ENCODE measurements around the gene B9D2.
"Not testable (repeated sequence)": the region's sequence is repeated elsewhere in the genome, so short reads cannot be mapped to it uniquely, and the experiment has no call there.

Gene B9D2

DNA sequence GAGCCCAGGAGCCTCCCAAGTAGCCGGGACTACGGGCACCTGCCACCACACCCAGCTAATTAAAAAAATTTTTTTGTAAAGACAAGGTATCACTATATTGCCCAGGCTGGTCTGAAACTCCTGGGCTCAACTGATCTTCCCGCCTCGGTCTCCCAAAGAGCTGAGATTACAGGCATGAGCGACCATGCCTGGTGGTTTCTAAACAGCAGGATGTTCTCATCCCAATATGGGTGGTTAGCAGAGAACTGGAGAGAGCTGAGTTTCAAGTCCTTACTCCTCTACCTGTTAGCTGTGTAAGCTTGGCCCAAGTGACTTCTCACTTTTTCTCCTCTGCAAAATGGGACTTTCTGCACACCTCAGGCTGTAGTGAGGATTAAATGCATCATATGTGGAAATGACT lies 20.4 kb upstream of the B9D2 start:
- Histone ChIP-seq H3K36me3 (replicated peaks) (peaks cover 7% of the 10 kb centered on the region), H3K4me3 (ENCODE audit: low read depth, low read length) (no peak overlapping the region), H3K27ac (no peak overlapping the region), H3K27me3 (replicated peaks) (no peaks in the 10 kb centered on the region)
- in situ Hi-C loops (cut with HindIII; ENCODE audit: low pct_ligation_motif_present, low sequenced_read_pairs) = no loop called here
- TF ChIP-seq, protein P1, sequence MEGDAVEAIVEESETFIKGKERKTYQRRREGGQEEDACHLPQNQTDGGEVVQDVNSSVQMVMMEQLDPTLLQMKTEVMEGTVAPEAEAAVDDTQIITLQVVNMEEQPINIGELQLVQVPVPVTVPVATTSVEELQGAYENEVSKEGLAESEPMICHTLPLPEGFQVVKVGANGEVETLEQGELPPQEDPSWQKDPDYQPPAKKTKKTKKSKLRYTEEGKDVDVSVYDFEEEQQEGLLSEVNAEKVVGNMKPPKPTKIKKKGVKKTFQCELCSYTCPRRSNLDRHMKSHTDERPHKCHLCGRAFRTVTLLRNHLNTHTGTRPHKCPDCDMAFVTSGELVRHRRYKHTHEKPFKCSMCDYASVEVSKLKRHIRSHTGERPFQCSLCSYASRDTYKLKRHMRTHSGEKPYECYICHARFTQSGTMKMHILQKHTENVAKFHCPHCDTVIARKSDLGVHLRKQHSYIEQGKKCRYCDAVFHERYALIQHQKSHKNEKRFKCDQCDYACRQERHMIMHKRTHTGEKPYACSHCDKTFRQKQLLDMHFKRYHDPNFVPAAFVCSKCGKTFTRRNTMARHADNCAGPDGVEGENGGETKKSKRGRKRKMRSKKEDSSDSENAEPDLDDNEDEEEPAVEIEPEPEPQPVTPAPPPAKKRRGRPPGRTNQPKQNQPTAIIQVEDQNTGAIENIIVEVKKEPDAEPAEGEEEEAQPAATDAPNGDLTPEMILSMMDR (IDR thresholded peaks at IDR 0.05; ENCODE audit: low read depth, low read length, missing control alignments) = no peak
- no peak for DNase-seq

DNA sequence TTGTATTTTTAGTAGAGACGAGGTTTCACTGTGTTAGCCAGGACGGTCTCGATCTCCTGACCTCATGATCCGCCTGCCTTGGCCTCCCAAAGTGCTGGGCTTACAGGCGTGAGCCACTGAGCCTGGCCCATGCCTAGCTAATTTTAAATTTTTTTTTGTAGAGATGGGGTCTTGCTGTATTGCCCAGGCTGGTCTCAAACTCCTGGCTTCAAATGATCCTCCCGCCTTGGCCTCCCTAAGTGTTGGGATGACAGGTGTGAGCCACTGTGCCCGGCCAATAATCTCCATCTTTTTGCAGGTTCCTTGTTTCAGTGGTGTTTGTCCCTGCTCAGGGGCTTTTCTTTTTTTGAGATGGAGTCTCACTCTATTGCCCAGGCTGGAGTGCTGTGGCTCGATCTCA lies 17.6 kb upstream of the B9D2 start:
- H3K4me3 ChIP-seq (ENCODE audit: low read depth, low read length); H3K27me3 ChIP-seq (replicated peaks); H3K36me3 ChIP-seq (replicated peaks); DNase-seq; H3K27ac ChIP-seq; in situ Hi-C loops (cut with HindIII; ENCODE audit: low pct_ligation_motif_present, low sequenced_read_pairs): not testable (repeated sequence)

DNA sequence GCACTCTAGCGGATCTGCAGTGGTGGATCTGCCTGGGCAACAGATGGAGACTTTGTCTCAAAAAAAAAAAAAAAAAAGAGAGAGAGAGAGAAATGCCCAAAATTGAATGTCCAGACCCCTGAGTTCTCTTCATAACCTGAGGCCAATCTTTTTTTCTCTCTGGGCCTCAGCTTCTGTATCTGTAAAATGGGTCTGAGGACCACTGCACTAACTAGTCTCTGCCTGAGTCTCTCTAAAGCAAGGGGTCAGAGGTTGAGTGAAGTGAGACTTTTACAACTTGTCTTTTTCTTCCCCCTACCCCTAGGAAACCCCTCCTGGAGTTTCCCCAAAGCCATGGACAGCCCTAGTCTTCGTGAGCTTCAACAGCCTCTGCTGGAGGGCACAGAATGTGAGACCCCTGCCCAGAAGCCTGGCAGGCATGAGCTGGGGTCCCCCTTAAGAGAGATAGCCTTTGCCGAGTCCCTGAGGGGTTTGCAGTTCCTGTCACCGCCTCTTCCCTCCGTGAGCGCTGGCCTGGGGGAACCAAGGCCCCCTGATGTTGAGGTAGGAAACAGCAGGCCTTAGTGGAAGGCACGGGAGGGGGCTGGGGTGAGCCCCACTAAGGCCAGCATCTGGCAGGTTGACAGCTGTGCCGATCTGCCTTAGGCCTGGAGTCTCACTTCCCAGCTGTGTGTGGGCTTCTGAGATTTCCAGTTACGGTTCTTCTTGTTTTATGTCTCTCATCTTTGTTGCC lies 14.2 kb upstream of the B9D2 start:
- no peak overlapping the region for H3K4me3 ChIP-seq (ENCODE audit: low read depth, low read length)
- no peaks in the 10 kb centered on the region for H3K27me3 ChIP-seq (replicated peaks)
- no peaks in the 10 kb centered on the region for H3K36me3 ChIP-seq (replicated peaks)
- DNase-seq = no peak
- no peak overlapping the region for H3K27ac ChIP-seq
- in situ Hi-C loops (cut with HindIII; ENCODE audit: low pct_ligation_motif_present, low sequenced_read_pairs) = no loop called here
- TF ChIP-seq, protein P1 (IDR thresholded peaks at IDR 0.05; ENCODE audit: low read depth, low read length, missing control alignments) = peak; percentile 54

DNA sequence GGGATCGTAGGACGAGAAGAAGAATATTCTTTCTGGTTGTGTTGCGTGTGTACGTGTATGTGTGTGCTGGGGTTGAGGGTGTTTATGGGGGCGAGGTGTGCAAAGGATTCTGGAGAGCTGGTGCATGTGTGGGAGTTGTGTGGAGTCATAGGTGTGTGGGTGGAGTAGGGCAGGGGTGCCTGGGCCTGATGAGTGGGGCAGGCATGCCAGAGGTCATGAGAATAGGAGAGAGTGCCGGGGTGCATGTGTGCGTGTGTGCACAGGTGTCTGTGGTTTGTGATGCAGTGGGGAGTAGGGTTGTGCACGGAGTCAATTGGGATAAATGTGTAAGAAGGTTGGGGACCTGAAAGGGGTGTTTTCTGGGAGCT lies 13.0 kb upstream of the B9D2 start:
- no peaks in the 10 kb centered on the region for H3K27me3 ChIP-seq (replicated peaks)
- TF ChIP-seq, protein P1 (IDR thresholded peaks at IDR 0.05; ENCODE audit: low read depth, low read length, missing control alignments) = no peak
- H3K27ac ChIP-seq = no peak overlapping the region
- DNase-seq = no peak
- in situ Hi-C loops (cut with HindIII; ENCODE audit: low pct_ligation_motif_present, low sequenced_read_pairs) = no loop called here
- H3K36me3 ChIP-seq (replicated peaks) = no peaks in the 10 kb centered on the region
- H3K4me3 ChIP-seq (ENCODE audit: low read depth, low read length) = peak overlapping the region; percentile 65

DNA sequence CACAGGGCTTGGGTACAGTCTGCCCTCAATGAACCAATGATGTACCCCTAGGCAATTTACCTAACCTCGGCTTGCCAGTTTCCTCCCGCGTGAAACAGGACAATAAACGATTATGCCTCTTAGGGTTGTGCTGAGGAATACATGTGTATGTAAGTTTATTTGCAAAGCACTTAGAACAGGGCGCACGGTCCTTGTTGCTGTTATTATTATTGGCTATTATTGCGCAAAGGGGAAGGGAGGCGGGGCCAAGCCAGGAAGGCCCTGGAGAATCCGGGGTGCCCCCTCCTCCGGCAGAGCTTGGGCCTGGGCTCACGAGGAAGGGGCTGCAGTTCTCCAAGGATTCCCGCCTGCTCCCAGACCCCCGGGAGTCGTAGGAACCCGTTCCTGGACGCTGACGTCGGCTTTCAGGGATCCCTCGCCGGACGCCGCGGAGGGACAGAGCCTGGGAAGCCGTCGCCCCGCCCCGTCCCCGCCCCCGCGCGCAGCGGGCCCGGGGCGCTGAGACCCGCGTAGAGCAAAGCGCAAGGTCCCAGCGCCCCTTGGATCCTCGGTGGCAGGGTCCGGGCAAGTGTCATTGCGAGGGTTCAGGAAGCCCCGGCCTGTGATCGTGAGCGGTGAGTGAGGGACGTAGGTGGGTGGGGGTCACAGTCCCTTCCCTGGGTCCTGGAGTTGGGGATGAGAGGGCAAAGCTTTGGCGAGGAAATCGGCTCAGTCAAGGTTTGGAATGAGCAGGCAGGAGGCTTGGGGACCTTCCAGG lies 12.5 kb upstream of the B9D2 start, which contains the start of gene TMEM91:
TMEM91 (plus strand) TSS at position 293 of the 757 bp plus-strand sequence. CDS start 1,777 bp downstream, outside the sequence.
- Histone ChIP-seq H3K36me3 (replicated peaks) (no peaks in the 10 kb centered on the region), H3K27ac (no peak within 1 kb of the TSS), H3K27me3 (replicated peaks) (no peaks in the 10 kb centered on the region), H3K4me3 (ENCODE audit: low read depth, low read length) (peak within 1 kb of the TSS; percentile 65)
- in situ Hi-C loops (cut with HindIII; ENCODE audit: low pct_ligation_motif_present, low sequenced_read_pairs) = no loop called here
- TF ChIP-seq, protein P1 (IDR thresholded peaks at IDR 0.05; ENCODE audit: low read depth, low read length, missing control alignments) = no peak
- DNase-seq = peak; percentile 25

DNA sequence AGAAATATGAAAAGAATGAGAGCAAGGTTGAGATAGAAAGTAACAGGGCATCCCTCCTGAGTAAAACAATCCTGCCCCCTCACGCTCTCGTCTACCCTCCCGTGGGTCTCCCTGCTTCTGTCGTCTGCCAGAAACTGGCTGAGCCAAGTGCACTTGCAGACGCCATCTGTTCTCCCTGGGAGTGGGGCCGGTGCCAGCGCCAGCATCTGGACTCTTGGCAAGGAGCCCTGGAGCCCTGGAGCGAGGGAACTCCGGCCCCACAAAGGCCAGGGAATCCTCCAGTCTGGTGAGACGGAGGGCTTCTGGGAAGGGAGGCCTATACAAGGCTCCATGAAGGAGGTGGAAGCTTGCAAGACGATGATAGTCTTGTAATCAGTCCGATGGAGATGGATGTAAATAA lies 10.0 kb upstream of the B9D2 start:
- no peak overlapping the region for H3K4me3 ChIP-seq (ENCODE audit: low read depth, low read length)
- peak; percentile 68 for DNase-seq
- TF ChIP-seq, protein P1 (IDR thresholded peaks at IDR 0.05; ENCODE audit: low read depth, low read length, missing control alignments) = no peak
- no peaks in the 10 kb centered on the region for H3K36me3 ChIP-seq (replicated peaks)
- H3K27ac ChIP-seq = no peak overlapping the region
- in situ Hi-C loops (cut with HindIII; ENCODE audit: low pct_ligation_motif_present, low sequenced_read_pairs) = no loop called here
- no peaks in the 10 kb centered on the region for H3K27me3 ChIP-seq (replicated peaks)
